Coronary artery (tissue), 2 donors: ENCODE measurements around the gene PTPRQ.
"Not testable (repeated sequence)": the region's sequence is repeated elsewhere in the genome, so short reads cannot be mapped to it uniquely, and the experiment has no call there.

Experiments
- DNase-seq: peaks from one replicate; pipeline ENCODE4 v3.0.0-alpha.2; 2017; ENCODE audit warnings: low spot score
- H3K27ac ChIP-seq, 2 donors: fragments of 200-600 bp; sonication (generic); one replicate each; pipeline ENCODE4 v1.5.1; 2016 to 2019
- H3K4me3 ChIP-seq: fragments of 200-600 bp; sonication (generic); 2 replicates; pipeline ENCODE4 v1.5.1; 2016; ENCODE audit warnings: mild to moderate bottlenecking, moderate library complexity
- TF ChIP-seq, protein P1 (sequence below): fragments of 200-600 bp; sonication (generic); IDR thresholded peaks from one replicate; pipeline ENCODE4 v1.5.1; 2019; ENCODE audit warnings: antibody characterized with exemption

Gene PTPRQ

DNA sequence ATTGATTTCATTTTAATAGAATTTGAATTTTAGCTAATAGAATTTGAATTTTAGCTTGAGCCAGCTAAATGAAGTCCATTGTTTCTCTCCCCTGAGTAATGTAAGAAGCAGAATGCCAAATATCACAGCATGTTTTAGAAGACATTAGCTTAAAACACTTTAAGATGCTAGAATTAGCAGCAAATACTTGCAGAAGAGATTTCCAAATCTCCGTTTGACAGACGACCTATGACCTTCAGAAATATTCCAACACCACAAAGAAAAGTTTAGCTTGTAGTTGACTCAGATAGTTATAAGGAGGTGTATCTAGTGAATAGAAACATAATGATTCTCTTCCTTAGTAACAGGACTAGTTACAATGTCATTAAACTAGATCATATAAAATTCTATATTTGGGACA is 211.7 kb downstream of the PTPRQ start:
- no peak overlapping the region for H3K27ac ChIP-seq
- no peak for DNase-seq
- TF ChIP-seq, protein P1, sequence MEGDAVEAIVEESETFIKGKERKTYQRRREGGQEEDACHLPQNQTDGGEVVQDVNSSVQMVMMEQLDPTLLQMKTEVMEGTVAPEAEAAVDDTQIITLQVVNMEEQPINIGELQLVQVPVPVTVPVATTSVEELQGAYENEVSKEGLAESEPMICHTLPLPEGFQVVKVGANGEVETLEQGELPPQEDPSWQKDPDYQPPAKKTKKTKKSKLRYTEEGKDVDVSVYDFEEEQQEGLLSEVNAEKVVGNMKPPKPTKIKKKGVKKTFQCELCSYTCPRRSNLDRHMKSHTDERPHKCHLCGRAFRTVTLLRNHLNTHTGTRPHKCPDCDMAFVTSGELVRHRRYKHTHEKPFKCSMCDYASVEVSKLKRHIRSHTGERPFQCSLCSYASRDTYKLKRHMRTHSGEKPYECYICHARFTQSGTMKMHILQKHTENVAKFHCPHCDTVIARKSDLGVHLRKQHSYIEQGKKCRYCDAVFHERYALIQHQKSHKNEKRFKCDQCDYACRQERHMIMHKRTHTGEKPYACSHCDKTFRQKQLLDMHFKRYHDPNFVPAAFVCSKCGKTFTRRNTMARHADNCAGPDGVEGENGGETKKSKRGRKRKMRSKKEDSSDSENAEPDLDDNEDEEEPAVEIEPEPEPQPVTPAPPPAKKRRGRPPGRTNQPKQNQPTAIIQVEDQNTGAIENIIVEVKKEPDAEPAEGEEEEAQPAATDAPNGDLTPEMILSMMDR, result no peak
- no peak overlapping the region for H3K4me3 ChIP-seq

DNA sequence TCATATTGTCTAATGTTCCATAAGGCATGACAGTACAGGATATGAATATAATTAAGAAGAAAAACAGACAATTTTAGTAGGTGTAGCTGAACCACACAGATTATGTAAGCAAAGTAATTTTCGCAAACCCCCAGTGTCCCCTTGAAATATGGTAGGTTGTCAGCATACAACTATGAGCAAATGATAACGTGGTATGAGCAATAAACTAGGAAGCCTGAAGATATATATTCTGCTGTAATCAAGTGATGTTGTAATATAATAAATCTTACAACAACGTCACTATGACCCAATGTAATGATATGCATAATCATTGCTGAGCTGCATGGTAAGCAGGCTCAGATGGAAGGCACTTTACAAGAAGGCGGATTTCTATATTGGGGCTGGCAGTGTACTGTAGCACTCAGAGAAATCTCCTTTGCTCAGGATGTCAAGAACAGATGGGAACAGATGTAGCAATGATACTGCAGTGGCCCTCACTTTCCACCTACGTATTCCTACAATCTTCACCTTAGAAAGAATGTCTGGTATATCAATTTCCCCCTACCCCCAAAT is 215.6 kb downstream of the PTPRQ start:
- no peak for DNase-seq
- Histone ChIP-seq H3K4me3 (no peak overlapping the region), H3K27ac (no peak overlapping the region)
- TF ChIP-seq, protein P1, result no peak

DNA sequence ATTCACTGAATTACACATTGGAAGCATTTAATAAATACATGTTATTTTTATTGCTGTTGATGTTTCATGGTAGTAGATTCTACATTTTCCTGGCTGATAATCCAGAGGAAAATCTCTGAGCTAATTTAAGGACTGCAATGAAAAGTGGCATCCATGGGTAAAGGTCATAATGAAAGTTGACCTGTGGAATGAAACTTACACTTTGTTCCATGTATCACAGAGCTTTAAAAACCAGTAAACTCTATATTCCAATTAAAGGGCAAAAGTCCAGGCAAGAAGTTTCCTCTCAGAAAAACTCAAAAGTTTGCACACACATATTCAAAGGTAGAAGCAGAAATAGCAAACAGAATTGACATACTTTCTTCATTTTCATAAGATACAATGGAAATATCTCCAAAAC is 218.6 kb downstream of the PTPRQ start:
- no peak for DNase-seq
- Histone ChIP-seq H3K4me3 (no peak overlapping the region), H3K27ac (no peak overlapping the region)
- TF ChIP-seq, protein P1, result no peak

DNA sequence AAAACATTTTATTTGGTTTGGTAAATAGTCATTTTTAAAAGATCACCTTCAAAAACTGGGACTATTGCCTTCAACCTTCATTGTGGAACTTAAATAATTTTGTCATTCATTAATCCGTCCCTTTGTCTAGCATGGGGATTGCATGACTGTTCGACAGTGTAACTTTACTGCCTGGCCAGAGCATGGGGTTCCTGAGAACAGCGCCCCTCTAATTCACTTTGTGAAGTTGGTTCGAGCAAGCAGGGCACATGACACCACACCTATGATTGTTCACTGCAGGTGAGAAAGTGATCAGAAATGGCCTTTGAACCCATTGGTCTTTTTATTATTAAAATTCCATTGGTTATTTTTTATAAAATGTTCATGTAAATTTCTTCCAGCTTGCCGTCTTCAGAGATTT is 226.2 kb downstream of the PTPRQ start:
- DNase-seq, result no peak
- TF ChIP-seq, protein P1, result no peak
- no peak overlapping the region for H3K4me3 ChIP-seq
- no peak overlapping the region for H3K27ac ChIP-seq

DNA sequence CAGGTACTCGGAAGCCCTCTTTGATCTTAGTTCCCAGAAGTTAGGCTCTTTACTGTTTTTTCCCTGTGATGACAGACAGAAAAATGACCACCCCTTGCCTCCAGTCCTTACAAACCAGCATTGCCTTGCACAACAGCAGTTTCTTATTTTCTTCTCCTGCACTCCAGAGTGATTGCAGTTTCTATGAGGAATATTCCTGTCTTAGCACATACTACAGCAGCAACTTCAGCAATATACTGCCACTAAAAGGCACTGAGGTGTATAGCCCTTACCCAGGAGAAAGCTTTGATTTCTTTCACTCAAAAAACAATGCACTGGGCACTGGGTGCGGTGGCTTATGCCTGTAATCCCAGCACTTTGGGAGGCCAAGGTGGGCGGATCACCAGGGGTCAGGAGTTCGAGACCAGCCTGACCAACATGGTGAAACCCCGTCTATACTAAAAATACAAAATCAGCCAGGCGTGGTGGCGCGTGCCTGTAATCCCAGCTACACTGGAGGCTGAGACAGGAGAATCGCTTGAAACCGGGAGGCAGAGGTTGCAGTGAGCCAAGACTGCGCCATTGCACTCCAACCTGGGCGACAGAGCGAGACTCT is 232.1 kb downstream of the PTPRQ start:
- not testable (repeated sequence) for DNase-seq, H3K4me3 ChIP-seq, H3K27ac ChIP-seq

DNA sequence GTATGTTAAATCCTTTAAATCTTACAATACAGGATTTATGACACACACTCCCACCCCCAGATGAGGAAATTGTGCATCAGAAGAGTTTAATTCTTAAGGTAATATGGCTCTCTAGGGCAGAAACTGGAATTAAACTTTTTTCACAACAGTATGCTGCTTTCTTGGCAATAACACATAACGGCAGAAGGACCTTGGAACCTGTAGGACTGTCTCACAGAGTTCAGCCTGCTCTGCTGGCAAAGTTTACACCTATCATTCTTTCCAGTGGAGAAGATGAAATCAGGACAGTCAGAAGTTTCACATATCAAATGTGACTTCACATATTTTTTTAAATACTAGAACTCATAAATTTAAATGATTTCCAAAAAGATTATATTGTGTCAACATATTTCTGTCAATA is 232.8 kb downstream of the PTPRQ start:
- TF ChIP-seq, protein P1, result no peak
- no peak for DNase-seq
- Histone ChIP-seq H3K27ac (no peak overlapping the region), H3K4me3 (no peak overlapping the region)

DNA sequence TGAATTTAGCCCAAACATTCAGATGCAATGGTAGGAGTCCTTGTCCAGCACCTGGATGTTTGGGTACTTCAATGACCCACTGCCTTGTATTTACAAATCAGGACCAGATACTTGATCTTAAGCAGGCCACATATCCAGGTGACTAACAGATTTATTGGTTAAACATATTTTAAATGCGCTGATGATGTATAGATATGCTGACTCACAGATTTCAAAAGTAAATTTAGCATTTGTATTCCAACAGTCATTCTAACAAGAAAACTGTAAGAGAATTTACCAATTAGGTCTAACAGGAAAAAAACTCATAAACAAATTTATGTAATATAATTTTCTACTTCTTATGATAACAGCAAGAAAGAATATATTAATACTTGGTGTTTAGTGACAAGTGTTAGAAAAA is 234.0 kb downstream of the PTPRQ start:
- TF ChIP-seq, protein P1, result no peak
- no peak overlapping the region for H3K27ac ChIP-seq
- DNase-seq, result no peak
- no peak overlapping the region for H3K4me3 ChIP-seq
